UCSD-AML1 (cell line): ENCODE data around the gene SNAPC2.
A peak's percentile ranks its signal among the peaks of the same experiment; 100 is the strongest.
"Not testable (repeated sequence)": the region's sequence is repeated elsewhere in the genome, so short reads cannot be mapped to it uniquely, and the experiment has no call there.

ENCODE experiments used
- DNase-seq: peaks from one replicate; lab custom pipeline; 2025; ENCODE audit not compliant: unreplicated experiment; lab: John Stamatoyannopoulos, UW

SNAPC2 gene

DNA sequence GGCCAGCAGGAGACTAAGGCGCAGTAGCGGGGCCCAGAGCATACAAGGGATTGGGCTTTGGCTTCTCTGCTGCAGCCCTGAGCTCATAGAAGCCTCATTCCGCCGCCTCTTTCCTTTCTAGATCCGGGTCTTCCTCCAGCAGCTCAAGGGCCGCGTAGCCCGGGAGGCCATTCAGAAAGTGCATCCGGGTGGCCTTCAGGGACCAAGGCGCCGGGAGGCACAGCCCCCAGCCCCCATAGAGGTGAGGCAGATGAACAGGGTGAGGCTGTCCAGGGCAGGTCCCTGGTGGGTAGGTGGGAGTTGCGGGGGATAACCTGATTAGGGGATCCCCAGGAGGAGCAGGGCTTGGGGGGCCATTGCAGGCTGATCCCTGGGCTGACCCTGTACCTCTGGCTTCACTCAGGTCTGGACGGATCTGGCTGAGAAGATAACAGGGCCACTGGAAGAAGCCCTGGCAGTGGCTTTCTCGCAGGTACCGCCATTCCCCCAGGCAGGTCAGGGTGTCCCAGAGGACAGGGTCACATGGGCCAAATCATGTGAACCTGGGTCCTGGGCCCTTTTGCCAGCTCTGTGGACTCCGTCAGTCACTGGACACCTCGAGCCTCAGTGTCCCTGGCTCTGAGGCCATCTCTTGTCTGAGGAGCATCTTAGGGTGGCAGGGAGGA is 1.3 kb downstream of the SNAPC2 start:
- no peak for DNase-seq

DNA sequence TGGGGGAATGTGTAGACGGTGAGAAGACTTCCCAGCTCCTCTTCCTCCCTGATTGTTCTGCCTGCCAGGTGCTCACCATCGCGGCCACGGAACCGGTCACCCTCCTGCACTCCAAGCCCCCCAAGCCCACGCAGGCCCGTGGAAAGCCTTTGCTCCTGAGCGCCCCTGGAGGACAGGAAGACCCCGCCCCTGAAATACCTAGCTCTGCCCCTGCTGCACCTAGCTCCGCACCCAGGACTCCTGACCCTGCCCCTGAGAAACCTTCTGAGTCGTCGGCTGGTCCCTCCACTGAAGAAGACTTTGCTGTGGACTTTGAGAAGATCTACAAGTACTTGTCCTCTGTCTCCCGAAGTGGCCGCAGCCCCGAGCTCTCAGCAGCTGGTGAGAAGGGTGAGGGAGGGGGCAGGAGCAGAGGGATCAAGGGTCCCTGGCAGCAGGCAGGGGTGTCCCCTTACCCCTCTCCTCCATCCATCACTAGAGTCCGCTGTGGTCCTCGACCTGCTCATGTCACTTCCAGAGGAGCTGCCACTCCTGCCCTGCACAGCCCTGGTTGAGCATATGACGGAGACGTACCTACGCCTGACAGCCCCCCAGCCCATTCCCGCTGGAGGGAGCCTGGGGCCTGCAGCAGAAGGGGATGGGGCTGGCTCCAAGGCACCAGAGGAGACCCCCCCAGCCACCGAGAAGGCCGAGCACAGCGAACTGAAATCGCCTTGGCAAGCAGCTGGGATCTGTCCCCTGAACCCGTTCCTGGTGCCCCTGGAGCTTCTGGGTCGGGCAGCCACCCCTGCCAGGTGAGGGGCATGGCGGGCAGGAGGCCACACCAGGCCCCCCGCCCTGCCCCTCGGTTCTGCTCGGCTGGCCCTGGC is 2.1 kb downstream of the SNAPC2 start:
- DNase-seq: no peak

DNA sequence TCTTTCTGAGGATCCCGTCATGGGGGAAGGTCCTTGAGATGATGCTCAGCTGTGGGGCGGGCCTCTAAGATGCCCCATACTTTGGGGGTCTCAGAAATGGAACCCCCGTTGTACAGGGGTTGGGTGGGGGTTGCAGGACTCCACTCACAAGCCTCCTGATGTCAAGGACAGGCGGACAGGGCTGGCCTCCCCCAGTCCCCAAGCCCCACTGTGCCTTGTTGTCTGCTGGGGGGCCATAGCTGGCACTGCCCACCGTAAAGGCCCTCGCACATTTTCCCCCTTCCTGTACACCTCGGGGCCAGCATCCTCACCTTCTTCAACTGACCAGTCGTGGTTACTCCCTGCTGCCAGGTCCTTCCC is 2.7 kb downstream of the SNAPC2 start:
- DNase-seq: no peak

DNA sequence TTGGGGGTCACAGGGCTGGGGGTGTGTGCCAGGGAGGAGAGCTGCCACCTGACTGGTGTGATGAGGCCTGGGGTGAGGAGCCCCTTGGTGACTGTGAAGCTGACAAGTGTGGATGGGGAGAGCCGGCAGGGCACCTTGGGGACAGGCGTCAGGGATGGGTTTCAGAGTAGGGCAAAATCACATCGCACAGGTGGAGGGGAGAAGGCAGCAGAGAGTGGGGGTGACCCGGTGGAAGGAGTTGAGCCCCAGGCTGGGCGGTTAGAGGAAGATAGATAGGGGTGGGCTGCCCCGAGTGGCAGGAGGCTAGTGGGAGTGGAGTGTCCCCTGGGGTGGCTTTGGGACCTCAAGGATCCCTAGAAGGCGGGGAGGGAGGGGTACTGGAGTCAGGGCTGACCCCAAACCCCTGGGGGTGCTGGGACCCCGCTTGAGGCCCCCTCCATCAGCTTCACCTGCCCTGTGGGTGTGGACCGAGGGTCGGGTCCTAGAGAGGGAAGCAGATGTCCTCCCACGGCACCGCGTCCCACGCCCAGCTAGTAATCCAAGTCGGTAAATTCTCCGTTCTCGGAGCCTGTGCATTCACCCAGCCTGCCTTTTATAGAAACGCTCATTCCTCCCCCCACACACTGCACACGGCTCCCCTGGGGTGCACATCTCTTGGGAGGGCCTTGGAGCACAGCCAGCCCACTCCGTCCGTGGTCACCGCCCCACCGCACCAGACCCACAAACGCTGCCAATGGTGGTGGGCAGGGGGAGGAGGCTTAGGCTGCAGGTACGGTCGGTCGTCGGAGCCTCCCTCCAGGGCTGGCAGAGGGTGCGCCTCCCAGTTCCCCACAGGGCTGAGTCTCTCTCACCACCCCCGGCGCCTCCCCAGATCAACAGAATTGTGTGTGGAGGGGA is 3.4 kb downstream of the SNAPC2 start:
- DNase-seq: no peak

DNA sequence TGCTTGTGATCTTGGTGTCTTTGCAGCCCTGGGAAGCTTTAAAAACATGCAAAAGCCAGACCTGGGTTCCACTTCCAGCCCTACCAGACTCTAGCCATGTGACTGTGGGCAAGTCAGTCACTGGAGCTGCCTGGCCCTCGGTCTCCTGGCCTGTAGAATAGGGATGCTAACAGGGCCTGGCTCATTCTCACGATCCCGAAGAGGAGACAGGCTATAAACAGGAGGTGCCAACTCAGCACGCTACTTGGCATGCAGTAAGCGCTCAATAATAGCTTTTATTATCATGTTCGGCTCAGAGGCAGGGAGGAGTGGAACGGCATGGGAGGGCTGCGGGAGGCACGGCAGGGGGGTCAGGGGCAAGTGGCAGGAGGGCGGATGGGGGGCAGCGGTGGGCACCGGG is 4.1 kb downstream of the SNAPC2 start:
- no peak for DNase-seq

DNA sequence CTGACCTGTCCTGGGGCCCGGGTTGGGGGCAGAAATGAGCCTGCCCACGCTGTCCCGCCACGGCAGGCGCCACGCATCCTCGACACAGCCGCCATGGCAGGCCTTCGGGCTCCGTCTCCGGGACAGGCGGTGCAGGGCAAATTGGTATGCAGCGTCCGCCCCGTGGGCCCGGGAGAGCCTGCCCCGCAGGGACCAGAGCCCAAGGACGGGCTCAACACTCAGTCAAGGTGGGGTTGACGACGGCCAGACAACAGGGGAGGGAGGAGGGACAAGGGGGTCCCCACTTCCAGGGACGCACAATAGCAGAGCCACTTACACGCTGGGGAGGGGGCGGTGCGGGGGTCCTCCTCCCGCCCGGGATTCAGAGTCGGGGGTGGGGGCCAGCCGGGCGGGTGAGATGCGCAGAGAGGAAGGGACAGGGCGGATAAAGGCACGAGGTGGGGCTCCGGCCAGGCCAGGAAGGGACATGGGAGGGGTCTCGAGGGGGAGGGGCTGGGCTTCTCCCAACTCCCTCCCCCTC is 4.6 kb downstream of the SNAPC2 start:
- no peak for DNase-seq

DNA sequence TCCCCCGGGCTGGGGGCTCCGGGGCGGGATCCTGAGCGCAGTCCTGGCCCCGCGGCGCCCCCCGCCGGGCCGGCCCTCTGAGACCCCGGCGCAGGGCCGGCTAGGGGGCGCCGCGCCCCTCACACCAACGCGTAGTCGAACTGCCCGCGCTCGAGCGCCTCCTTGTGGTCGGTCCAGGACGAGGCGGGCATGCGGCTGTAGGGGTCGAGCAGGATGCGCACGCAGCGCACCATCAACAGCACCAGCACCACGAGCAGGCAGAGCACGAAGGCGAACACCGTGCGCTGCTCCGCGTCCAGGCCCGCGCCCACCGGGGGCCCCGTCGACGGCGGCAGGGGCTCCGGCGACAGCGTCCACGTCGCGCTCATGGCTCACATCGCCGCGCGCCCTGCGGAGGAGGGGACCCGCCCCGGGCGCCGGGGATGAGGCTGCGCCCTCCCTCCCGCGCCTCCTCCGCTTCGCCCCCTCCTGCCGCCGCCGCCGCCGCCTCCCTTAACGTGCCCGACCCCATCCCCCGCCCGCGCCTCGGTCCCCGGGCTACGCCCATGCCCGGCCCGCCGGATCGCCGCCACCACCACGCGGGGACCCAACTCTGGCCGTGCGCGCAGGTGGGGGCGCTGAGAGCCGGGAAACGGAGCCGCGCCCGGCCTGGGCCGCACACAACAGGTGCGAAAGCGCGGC is 5.2 kb downstream of the SNAPC2 start:
- DNase-seq: peak; percentile 78

DNA sequence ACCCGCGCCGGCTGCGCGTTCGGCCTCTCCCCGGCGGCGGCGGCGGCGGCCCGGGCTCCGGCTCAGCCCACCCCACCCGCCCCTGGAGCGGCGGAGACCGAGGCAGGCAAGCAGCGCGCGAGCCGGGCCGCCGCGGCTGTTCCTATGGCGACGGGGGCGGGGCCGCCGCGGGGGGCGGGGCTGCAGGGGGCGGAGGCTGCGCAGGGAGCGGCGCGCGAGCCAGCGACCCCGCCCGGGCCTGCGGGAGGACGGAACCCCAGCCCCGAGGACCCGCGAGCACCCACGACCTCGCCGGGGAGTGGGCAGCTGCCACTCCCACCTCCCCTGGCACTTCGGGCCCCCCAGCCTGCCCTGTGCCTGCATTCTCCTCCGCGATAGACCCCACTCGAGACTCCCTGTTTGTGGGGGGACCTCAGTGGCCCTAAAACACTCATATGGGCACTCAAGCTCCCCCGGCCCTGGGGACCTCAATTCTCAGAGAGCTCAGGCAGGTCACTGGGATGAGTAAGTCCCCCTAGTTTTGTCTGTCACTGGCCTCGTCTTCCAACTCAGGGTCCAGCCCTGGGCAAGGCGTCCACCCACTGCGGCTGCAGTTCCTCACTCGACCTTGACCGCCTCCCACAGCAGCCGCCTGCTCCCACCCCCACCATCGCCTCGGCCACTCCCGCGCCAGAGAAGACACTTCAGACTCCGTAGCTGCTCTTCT is 6.0 kb downstream of the SNAPC2 start, which contains the start of gene CTXN1:
Gene CTXN1, minus strand, starts transcription at position 115 of the 706 bp plus-strand sequence. CDS start 597 bp downstream, outside the sequence.
- peak; percentile 58 for DNase-seq

DNA sequence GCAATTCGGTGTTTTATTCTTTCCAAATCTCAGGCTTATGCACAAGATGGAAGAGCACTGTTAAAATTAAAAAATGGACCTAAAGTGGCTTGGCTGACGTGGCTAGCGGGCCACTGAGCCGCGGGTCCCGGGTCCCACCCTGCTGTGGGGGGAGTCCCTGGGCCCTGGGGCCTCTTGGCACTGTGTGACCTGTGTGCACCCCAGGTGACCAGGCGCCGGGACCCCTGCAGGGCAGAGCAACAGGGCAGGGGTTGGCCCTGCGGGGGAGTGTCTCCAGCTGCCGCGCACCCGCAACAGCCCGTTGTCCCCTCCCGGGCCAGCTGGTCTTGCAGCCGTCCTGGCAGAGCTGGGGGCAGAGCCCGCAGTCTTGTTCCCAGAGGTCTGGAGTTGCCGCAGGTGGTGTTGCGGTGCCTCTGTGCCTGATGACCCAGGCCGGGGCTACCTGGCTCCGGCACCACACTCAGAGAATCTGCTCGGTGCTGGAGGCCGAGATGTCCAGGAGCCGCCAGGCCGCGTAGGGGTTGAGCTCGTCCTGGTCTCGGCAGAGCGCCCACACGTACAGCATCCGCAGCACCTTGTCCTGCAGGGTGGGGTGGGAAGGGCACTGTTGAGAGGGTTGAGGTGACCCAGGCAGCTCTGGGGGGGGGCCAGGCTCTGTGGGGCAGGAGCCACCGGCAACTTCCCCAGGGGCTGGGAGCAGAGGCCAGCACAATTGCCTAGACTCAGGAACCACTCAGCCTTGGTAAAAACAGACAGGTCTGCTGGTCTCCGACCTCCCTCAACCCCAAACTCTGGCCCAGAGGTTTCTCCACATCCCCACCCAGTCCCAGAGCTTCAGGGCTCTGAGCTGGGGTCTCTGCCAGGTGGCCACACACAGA is 6.8 kb downstream of the SNAPC2 start:
- no peak for DNase-seq

DNA sequence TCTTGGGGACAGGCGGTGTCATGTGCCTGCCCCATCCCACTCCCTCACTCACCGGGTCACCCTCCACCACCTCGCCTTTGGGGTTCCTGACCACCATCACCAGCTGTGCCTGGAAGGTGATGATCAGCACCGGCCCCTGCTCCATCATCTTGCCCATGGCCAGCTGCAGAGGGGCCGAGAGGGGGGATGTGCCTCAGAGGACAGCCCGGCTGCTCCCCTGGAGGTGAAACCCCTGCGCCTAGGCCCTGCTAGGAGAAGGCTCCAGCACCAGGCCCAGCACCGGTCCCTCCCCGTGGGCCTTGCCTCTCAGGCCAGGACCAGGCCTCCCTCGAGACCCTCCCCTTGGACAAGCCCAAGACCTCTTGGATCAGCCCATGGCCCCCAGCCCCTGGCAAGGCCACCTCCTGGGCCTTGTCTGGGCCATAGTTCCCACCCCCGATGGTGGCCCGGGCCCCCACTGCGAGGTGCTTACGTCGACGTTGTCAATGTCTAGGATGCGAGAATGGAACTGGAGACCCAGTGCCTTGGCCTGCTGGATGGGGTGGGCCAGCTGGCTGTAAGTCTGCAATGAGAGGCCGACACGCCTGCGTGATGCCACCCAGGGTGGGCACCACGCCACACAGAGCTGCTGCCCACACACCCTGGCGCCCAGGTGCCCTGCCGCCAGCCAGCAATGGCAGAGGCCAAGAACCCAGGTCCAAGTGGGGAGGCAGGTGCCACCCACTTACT is 7.6 kb downstream of the SNAPC2 start:
- no peak for DNase-seq

DNA sequence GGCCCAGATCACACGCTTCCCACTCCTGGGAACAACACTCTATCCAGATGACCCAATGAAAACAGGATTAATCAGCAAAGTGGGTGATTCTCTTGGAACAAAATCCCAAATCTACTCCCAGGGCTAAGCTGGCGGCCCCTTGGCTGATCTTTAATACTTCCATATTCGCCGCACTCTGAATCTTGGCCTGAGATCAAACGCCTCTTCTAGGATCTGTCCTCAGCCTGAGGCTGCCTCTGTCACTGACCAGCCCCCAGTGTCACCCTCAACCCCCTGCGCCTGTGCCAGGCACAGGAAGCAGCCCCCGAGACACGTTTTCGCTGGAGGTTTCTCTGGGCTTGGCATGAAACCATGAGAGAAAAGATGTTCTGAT is 8.2 kb downstream of the SNAPC2 start:
- no peak for DNase-seq

DNA sequence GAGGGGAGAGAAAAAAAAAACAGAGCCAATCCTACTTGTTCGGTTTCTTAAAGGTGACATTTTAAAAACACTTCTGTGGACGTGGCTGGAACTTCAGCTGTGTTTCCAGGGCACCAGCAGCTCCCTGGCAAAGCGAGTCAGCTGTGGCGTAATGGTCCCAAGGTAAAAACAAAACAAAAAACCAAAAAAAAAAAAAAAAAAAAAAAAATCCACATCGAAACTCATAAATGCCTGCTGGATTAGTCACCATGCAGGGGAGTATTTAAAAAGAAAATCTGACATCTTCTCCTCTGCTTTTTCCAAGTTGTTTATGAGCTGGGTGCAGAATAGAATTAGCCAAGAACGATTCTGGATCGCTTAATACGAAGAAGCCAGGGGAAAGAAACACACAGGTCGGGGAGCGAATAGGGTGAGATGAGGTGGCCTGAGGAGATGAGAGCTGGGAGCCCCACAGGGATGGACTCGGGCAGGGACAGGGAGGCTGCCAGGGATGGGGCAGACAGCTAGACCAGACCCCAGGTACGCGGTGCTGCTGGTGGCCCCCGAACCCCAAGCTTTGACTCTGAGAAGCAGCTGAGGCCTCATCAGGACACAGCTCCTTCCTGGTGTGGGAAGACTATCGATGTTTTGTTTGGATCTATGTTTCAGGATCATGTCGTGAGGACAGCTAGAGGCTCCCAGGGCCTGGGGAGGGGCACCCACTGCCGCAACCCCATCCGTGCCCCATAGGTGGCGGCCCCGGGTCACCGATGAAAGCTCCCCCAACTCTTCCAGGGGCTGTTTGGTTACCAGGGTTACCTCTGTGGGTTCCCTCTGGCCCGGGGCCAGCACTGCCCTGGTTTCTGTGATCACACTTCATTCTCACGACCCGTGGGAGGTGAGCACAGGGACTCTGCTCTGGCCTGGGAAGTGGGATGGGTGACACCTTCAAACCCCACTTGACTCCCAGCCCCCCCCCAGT is 8.9 kb downstream of the SNAPC2 start:
- DNase-seq: peak; percentile 50

DNA sequence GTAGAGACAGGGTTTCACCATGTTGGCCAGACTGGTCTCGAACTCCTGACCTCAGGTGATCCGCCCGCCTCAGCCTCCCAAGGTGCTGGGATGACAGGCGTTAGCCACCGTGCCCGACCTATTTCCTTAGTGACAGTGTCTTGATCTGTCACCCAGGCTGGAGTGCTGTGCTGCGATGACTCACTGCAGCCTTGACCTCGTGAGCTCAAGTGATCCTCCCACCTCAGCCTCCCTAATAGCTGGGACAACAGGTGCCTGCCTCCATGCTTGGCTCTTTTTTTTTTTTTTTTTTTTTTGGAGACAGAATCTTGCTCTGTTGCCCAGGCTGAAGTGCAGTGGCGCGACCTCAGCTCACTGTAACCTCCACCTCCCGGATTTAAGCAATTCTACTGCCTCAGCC is 9.9 kb downstream of the SNAPC2 start:
- DNase-seq: not testable (repeated sequence)

DNA sequence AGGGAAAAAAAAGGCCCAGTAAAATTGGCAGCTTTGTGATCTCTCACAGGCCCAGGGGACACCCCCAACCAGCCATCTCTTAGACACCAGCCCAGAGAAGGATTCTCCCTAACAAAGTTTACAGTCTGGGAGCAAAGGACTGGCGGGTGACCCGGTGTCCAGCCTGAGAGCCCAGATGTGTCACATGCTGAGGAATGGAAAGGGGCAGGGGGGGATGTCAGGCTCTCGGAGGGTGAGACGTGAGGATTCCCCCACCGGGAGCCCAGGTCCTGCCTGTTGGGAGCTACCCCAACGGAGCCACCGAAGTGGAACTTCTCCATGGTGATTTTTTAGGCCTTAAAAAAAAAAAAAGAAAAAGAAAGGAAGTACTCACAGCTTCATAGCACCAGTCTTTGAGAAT is 10.6 kb downstream of the SNAPC2 start:
- no peak for DNase-seq

DNA sequence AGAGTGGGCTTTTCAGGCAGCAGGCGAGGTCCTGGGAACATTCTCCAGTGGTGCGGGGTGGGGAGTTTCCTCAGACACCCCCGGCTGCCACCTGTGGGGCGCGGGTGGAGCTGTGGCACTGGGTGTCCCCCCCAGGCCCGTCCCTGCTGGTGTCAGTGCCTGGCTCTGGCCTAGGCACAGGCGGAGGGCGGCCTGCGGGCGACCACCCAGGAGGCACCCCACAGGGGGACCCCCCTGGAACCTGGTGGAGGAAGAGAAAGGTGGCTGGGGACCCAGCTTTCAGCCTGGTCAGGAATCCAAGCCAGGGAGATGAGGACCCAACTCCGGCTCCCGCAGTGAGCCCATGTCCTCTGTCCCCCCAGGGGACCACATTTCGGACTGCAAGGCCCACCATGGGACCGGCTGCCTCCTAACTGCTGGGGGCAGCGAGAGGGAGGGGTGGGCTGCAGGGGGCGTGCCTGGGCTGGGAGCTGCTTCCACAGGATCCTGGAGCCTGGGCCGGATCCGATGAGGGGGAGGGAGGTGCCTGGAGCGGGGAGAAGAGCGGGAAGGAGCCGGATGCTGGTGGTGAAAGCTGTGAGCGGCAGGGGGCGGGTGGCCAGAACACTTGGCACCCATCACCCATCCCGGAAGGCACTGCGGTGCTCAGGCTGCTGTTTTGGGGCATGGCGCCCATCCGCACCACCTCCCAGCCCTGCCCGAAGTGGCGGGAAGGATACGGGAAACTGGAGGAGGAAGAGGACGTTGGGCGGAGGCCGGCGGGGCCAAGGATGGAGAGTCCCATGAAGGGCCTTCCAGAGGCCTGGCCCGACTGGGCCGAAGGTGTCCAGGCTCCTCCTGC is 11.3 kb downstream of the SNAPC2 start:
- no peak for DNase-seq

DNA sequence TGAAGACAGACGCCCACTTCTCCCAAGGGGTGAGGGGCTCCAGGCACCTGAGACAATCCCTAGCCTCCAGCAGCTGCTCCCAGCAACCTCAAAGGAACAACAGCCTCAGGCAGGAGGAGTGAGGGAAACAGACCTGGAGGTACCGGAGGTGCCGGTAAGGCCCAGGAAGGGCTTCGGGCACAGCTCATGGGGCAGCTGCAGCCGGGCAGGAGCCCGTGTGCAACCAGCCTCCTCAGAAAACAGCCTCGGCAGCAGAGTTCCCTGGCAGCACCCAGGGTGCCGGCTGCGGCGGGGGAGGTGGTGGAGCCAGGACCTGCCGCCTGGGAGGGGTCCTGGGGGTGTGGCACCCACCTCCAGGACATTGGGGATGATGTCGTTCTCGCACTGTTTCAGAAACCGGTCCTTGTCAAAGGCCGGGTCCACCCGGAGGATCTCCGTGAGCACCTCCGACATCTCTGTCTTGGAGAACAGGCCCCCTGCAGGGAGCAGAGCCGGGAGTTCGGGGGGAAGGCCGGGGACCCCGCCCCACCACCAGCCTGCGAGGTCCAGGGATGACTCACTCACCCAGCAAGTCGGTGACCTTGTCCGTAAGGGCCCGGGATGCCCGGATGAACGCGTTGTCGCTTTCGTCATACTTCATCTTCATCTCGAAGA is 12.3 kb downstream of the SNAPC2 start:
- no peak for DNase-seq
